SK-N-SH treated with all-trans-retinoic acid at 6 μM for 48 hours (cell line): ENCODE measurements around the gene LCA5.

Source experiments
- ATAC-seq: fragments of 200-7000 bp; cut with Tn5 transposase; 3 replicates; pipeline ENCODE4 v1.9.1; 2020; ENCODE audit warnings: mild to moderate bottlenecking, moderate library complexity
- ARNTL ChIP-seq: fragments of 450-650 bp; formaldehyde crosslinking; IDR thresholded peaks from 2 replicates; pipeline ENCODE4 v1.5.0; 2020; ENCODE audit warnings: low read depth, mild to moderate bottlenecking, moderate library complexity, borderline replicate concordance
- BACH2 ChIP-seq: fragments of 250-450 bp; sonication (Bioruptor Pico); IDR thresholded peaks from 2 replicates; pipeline ENCODE4 v1.9.0; 2021; ENCODE audit warnings: mild to moderate bottlenecking, borderline replicate concordance
- CSRNP3 ChIP-seq: fragments of 250-450 bp; sonication (Bioruptor Pico); IDR thresholded peaks from 2 replicates; pipeline ENCODE4 v1.5.1; 2021; ENCODE audit warnings: mild to moderate bottlenecking, moderate library complexity
- ESRRG ChIP-seq: fragments of 250-450 bp; sonication (Bioruptor Pico); IDR thresholded peaks from 2 replicates; pipeline ENCODE4 v1.6.1; 2021; ENCODE audit warnings: mild to moderate bottlenecking
- GLIS3 ChIP-seq: fragments of 250-450 bp; sonication (Bioruptor Pico); IDR thresholded peaks from 2 replicates; pipeline ENCODE4 v1.5.0; 2020; ENCODE audit warnings: mild to moderate bottlenecking, moderate library complexity
- ISL1 ChIP-seq: fragments of 250-450 bp; sonication (Bioruptor Pico); IDR thresholded peaks from 2 replicates; pipeline ENCODE4 v2.1.2; 2022; ENCODE audit warnings: mild to moderate bottlenecking, moderate library complexity
- OSR1 ChIP-seq: fragments of 250-450 bp; sonication (Bioruptor Pico); IDR thresholded peaks from 2 replicates; pipeline ENCODE4 v1.8.0; 2022; ENCODE audit warnings: moderate library complexity, mild to moderate bottlenecking, inconsistent platforms
- POU6F1 ChIP-seq: fragments of 250-450 bp; sonication (Bioruptor Pico); IDR thresholded peaks from 2 replicates; pipeline ENCODE4 v1.8.0; 2021; ENCODE audit warnings: low read depth, mild to moderate bottlenecking, moderate library complexity, borderline replicate concordance
- SNAI2 ChIP-seq: fragments of 250-450 bp; sonication (Bioruptor Pico); IDR thresholded peaks from 2 replicates; pipeline ENCODE4 v1.5.0; 2020; ENCODE audit warnings: mild to moderate bottlenecking, moderate library complexity
- TCF4 ChIP-seq: fragments of 250-450 bp; sonication (Bioruptor Pico); IDR thresholded peaks from 2 replicates; pipeline ENCODE4 v1.8.0; 2021; ENCODE audit warnings: mild to moderate bottlenecking, moderate library complexity, borderline replicate concordance
- TOX ChIP-seq: fragments of 250-450 bp; sonication (Bioruptor Pico); IDR thresholded peaks from 2 replicates; pipeline ENCODE4 v1.8.0; 2021; ENCODE audit warnings: mild to moderate bottlenecking, moderate library complexity, borderline replicate concordance
- ZC3H10 ChIP-seq: fragments of 250-450 bp; sonication (Bioruptor Pico); IDR thresholded peaks from 2 replicates; pipeline ENCODE4 v1.5.1; 2021; ENCODE audit warnings: mild to moderate bottlenecking, moderate library complexity
- ZFP3 ChIP-seq: fragments of 250-450 bp; sonication (Bioruptor Pico); IDR thresholded peaks from 2 replicates; pipeline ENCODE4 v1.5.0; 2020; ENCODE audit warnings: mild to moderate bottlenecking, moderate library complexity
- ZFP30 ChIP-seq: fragments of 450-650 bp; formaldehyde crosslinking; IDR thresholded peaks from 2 replicates; pipeline ENCODE4 v1.5.0; 2022; ENCODE audit warnings: mild to moderate bottlenecking, moderate library complexity
- ZNF565 ChIP-seq: fragments of 450-650 bp; formaldehyde crosslinking; conservative IDR thresholded peaks from 2 replicates; pipeline ENCODE4 v1.5.0; 2020; ENCODE audit warnings: low read depth, mild to moderate bottlenecking, moderate library complexity
- ZNF70 ChIP-seq: fragments of 450-650 bp; formaldehyde crosslinking; IDR thresholded peaks from 2 replicates; pipeline ENCODE4 v1.5.0; 2020; ENCODE audit warnings: mild to moderate bottlenecking, moderate library complexity
- TF ChIP-seq, protein P1 (sequence below): fragments of 250-450 bp; sonication (Bioruptor Pico); IDR thresholded peaks from 2 replicates; pipeline ENCODE4 v1.5.1; 2020; ENCODE audit warnings: low read depth, mild to moderate bottlenecking, moderate library complexity
- TF ChIP-seq, protein P2 (sequence below): fragments of 250-450 bp; sonication (Bioruptor Pico); IDR thresholded peaks from 2 replicates; pipeline ENCODE4 v1.8.0; 2020; ENCODE audit warnings: mild to moderate bottlenecking, moderate library complexity, borderline replicate concordance
- TF ChIP-seq, protein P3 (sequence below): fragments of 250-450 bp; sonication (Bioruptor Pico); IDR thresholded peaks from 2 replicates; pipeline ENCODE4 v1.5.0; 2020; ENCODE audit warnings: mild to moderate bottlenecking, moderate library complexity

The LCA5 gene

DNA sequence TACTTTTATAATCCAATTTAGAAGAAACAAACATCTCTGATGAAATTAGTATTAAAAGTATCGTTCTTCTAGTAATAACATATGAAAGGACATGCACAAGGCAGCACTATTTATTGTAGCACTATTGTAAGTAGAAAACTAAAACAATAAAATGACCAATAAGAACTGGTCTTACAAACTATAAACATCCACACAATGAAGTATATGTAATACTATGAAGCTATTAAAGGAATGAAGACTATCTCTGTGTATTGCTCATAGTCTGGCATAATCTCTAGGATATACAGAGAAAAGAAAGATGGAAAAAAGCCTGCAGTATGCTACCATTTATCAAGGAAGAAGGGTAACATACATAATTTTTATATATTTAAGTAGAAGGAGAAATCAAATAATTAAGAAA lies 16.7 kb downstream of the LCA5 start (continued):
- TF ChIP-seq, protein P1, sequence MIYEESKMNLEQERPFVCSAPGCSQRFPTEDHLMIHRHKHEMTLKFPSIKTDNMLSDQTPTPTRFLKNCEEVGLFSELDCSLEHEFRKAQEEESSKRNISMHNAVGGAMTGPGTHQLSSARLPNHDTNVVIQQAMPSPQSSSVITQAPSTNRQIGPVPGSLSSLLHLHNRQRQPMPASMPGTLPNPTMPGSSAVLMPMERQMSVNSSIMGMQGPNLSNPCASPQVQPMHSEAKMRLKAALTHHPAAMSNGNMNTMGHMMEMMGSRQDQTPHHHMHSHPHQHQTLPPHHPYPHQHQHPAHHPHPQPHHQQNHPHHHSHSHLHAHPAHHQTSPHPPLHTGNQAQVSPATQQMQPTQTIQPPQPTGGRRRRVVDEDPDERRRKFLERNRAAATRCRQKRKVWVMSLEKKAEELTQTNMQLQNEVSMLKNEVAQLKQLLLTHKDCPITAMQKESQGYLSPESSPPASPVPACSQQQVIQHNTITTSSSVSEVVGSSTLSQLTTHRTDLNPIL (CRISPR knock-in tag): no peak
- no peak for TF ChIP-seq OSR1
- TF ChIP-seq TCF4 (CRISPR knock-in tag): no peak
- TF ChIP-seq BACH2 (CRISPR knock-in tag): no peak
- TF ChIP-seq CSRNP3 (CRISPR knock-in tag): no peak
- TF ChIP-seq ZC3H10 (CRISPR knock-in tag): no peak
- no peak for TF ChIP-seq ARNTL (CRISPR knock-in tag)
- TF ChIP-seq, all 23 proteins: peak for 0

DNA sequence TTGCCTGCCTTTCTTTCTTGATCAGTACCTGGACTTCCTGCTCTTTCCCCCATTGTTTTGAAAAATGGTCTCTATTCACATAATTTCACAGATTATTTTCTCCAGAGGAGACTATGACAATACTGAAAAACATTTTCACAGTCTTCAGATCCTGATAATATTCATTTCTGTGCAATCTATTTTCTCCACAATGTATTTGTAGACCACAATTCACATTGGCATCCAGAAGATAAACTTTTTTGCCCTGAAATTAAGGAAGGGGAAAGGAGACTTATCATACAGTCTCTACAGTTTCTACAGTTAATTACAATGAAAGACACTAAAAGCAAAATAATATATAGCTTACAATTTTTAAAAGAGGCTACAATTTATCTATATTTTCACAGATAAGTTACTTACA lies 18.4 kb downstream of the LCA5 start:
- no peak for ATAC-seq
- TF ChIP-seq OSR1 (no peak), GLIS3 (no peak)

DNA sequence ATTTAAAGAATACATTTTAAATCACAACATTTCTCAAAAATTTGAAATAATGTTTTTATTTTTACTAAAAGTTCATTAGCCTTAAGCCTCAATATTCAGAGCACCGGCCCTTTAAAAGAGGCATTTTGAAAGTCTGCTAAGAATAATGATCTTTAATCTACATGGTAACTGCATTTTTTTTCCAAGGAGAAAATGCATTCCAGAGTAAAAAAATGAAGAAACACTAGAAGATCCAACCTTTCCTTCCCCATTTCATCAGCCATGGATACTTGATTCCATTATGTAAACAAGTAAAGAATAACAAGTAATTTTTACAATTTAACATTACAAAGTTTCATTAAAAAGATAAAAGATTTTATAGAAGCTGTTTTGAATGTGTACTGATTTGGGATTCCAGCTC lies 21.8 kb downstream of the LCA5 start:
- ATAC-seq: no peak
- TF ChIP-seq TCF4 (CRISPR knock-in tag) (no peak), ARNTL (CRISPR knock-in tag) (no peak), TOX (CRISPR knock-in tag) (no peak), ISL1 (no peak), POU6F1 (CRISPR knock-in tag) (no peak), ZNF70 (CRISPR knock-in tag) (no peak), ZFP3 (CRISPR knock-in tag) (no peak), ZFP30 (CRISPR knock-in tag) (no peak), ESRRG (CRISPR knock-in tag) (no peak), ZNF565 (CRISPR knock-in tag) (no peak), CSRNP3 (CRISPR knock-in tag) (no peak), SNAI2 (CRISPR knock-in tag) (no peak)
- TF ChIP-seq, protein P1 (CRISPR knock-in tag): no peak
- TF ChIP-seq, protein P2, sequence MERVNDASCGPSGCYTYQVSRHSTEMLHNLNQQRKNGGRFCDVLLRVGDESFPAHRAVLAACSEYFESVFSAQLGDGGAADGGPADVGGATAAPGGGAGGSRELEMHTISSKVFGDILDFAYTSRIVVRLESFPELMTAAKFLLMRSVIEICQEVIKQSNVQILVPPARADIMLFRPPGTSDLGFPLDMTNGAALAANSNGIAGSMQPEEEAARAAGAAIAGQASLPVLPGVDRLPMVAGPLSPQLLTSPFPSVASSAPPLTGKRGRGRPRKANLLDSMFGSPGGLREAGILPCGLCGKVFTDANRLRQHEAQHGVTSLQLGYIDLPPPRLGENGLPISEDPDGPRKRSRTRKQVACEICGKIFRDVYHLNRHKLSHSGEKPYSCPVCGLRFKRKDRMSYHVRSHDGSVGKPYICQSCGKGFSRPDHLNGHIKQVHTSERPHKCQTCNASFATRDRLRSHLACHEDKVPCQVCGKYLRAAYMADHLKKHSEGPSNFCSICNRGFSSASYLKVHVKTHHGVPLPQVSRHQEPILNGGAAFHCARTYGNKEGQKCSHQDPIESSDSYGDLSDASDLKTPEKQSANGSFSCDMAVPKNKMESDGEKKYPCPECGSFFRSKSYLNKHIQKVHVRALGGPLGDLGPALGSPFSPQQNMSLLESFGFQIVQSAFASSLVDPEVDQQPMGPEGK: no peak
- TF ChIP-seq, protein P3, sequence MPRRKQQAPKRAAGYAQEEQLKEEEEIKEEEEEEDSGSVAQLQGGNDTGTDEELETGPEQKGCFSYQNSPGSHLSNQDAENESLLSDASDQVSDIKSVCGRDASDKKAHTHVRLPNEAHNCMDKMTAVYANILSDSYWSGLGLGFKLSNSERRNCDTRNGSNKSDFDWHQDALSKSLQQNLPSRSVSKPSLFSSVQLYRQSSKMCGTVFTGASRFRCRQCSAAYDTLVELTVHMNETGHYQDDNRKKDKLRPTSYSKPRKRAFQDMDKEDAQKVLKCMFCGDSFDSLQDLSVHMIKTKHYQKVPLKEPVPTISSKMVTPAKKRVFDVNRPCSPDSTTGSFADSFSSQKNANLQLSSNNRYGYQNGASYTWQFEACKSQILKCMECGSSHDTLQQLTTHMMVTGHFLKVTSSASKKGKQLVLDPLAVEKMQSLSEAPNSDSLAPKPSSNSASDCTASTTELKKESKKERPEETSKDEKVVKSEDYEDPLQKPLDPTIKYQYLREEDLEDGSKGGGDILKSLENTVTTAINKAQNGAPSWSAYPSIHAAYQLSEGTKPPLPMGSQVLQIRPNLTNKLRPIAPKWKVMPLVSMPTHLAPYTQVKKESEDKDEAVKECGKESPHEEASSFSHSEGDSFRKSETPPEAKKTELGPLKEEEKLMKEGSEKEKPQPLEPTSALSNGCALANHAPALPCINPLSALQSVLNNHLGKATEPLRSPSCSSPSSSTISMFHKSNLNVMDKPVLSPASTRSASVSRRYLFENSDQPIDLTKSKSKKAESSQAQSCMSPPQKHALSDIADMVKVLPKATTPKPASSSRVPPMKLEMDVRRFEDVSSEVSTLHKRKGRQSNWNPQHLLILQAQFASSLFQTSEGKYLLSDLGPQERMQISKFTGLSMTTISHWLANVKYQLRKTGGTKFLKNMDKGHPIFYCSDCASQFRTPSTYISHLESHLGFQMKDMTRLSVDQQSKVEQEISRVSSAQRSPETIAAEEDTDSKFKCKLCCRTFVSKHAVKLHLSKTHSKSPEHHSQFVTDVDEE (CRISPR knock-in tag): no peak
